Stomach (tissue), 4 donors: ENCODE results near the gene COX19.

Source experiments
- EP300 ChIP-seq: sonication (generic); formaldehyde crosslinking; IDR thresholded peaks from one replicate; pipeline ENCODE4 v1.6.1; 2017; ENCODE audit warnings: antibody characterized with exemption
- TF ChIP-seq, protein P1 (sequence below), 7 experiments: fragments of 450-650 bp in 4 of 7; fragments of 200-600 bp in 3 of 7; sonication (generic) in 3 of 7; IDR thresholded peaks; one replicate each; pipeline ENCODE4 v1.5.1; 2016 to 2019; ENCODE audit warnings: antibody characterized with exemption in 7 of 7, control low read depth in 2 of 7, mild to moderate bottlenecking in 1 of 7

GRCh38 chr7:917255-918117 is 57.9 kb downstream of the COX19 start:
- TF ChIP-seq, protein P1, sequence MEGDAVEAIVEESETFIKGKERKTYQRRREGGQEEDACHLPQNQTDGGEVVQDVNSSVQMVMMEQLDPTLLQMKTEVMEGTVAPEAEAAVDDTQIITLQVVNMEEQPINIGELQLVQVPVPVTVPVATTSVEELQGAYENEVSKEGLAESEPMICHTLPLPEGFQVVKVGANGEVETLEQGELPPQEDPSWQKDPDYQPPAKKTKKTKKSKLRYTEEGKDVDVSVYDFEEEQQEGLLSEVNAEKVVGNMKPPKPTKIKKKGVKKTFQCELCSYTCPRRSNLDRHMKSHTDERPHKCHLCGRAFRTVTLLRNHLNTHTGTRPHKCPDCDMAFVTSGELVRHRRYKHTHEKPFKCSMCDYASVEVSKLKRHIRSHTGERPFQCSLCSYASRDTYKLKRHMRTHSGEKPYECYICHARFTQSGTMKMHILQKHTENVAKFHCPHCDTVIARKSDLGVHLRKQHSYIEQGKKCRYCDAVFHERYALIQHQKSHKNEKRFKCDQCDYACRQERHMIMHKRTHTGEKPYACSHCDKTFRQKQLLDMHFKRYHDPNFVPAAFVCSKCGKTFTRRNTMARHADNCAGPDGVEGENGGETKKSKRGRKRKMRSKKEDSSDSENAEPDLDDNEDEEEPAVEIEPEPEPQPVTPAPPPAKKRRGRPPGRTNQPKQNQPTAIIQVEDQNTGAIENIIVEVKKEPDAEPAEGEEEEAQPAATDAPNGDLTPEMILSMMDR (IDR thresholded peaks at IDR 0.05): no peak
- TF ChIP-seq EP300: no peak
